C4-2B (cell line): ENCODE measurements around the gene ABHD15.

Source experiments
- H3K27ac ChIP-seq: fragments of 450-650 bp; 2 replicates; pipeline ENCODE4 v1.5.1; 2017
- ZFX ChIP-seq: fragments of 450-650 bp; IDR thresholded peaks from 2 replicates; pipeline ENCODE4 v1.6.1; 2017
- TF ChIP-seq, protein P1 (sequence below): fragments of 450-650 bp; conservative IDR thresholded peaks from 2 replicates; pipeline ENCODE4 v1.5.1; 2017; ENCODE audit warnings: mild to moderate bottlenecking

ABHD15 gene

DNA sequence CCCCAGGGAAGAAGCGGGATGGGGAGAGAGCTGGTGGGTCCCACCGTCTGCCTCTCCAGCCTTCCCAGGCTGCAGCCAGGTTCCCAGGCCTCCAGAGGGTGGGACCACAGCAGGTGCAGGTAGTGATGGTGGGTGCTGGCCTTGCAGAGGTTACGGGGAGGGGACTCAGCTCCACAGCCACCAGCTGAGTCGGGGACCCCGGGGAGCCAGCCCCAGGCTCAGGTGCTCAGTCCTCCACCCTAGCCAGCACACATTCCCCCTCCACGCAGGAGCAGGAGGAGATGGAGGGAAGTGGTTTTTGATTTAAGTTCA, 6.7 kb upstream of the ABHD15 start:
- TF ChIP-seq, protein P1, sequence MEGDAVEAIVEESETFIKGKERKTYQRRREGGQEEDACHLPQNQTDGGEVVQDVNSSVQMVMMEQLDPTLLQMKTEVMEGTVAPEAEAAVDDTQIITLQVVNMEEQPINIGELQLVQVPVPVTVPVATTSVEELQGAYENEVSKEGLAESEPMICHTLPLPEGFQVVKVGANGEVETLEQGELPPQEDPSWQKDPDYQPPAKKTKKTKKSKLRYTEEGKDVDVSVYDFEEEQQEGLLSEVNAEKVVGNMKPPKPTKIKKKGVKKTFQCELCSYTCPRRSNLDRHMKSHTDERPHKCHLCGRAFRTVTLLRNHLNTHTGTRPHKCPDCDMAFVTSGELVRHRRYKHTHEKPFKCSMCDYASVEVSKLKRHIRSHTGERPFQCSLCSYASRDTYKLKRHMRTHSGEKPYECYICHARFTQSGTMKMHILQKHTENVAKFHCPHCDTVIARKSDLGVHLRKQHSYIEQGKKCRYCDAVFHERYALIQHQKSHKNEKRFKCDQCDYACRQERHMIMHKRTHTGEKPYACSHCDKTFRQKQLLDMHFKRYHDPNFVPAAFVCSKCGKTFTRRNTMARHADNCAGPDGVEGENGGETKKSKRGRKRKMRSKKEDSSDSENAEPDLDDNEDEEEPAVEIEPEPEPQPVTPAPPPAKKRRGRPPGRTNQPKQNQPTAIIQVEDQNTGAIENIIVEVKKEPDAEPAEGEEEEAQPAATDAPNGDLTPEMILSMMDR: no peak
- no peak for TF ChIP-seq ZFX
- no peak overlapping the region for H3K27ac ChIP-seq

DNA sequence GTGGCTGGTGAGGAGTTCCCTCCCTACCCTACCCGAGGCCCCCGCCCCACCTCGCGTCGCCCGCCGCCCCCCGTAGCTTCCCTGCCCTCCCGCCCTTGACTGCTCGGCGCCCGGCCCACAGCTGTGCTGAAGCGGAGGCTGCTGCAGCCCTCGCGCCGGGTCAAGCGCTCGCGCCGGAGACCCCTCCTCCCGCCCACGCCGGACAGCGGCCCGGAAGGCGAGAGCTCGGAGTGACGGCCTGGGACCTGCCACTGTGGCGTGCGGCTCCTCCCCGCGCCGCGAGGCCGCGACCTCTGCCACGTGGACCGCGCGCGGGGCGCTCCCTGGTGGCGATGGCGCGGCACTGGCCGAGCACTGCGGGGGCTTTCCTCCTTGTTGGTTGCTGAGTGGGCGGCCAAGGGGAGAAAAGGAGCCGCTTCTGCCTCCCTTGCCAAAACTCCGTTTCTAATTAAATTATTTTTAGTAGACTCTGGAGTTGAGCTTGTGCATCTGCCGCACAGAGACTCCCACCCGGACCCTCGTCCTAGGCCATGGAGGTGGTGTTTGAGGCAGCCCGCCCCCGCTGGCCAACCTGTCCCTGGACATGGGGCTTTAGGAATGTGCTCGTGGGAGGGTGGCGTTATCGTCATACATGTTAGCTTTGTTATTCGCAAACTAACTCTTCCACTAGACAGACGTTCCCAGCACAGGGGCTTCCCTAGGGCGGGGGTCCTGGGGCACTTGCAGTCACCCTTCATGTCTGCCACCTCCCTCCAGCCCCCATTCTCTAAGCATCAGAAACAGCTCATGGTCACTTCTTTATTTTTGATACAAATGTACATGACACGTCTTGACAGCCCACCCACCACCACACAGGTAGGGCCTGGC, 6.1 kb upstream of the ABHD15 start:
- no peak for TF ChIP-seq ZFX
- TF ChIP-seq, protein P1: no peak; the same call in 1 of the 2 replicates
- no peak overlapping the region for H3K27ac ChIP-seq

DNA sequence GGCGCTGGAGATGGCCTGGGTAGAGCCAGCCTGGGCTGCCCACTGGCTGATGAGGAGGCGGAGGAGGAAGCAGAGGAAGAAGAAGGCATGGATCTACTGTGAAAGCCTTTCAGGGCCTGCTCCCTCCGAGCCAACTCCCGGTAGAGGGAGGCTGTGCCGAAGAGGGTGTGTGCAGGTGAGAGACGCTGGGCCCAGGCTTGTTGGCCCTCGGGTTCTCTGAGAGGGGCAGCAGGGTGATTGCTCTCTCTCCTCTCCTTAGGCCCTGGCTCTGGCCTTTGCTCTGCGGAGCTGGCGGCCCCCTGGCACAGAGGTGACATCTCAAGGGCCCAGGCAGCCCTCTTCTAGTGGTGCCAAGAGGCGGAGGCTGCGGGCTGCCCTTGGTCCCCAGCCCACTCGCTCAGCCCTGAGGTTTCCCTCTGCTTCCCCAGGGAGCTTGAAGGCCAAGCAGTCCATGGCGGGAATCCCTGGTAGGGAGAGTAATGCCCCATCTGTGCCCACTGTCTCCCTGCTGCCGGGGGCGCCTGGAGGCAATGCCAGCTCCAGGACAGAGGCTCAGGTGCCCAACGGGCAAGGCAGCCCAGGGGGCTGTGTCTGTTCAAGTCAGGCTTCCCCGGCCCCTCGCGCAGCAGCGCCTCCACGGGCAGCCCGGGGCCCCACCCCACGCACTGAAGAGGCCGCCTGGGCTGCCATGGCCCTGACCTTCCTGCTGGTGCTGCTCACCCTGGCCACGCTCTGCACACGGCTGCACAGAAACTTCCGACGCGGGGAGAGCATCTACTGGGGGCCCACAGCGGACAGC, 5.2 kb upstream of the ABHD15 start:
- TF ChIP-seq, protein P1: no peak
- no peak for TF ChIP-seq ZFX
- no peak overlapping the region for H3K27ac ChIP-seq

DNA sequence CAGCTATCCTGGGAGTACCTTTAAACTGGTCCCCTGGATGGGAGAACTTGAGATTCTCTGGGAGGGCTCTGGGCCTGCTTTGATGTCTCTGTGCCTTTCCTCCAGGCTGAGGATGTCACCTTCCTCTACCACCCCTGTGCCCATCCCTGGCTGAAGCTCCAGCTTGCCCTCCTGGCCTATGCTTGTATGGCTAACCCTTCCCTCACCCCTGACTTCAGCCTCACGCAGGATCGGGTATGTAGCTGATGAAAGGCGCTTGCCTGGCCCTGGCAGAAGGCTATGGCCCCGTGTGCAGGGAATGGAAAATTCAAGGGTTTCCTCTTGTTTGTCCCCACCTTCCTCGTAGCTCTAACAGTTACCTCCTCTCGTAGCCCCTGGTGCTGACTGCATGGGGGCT, 4.6 kb upstream of the ABHD15 start:
- TF ChIP-seq, protein P1: no peak
- TF ChIP-seq ZFX: no peak

DNA sequence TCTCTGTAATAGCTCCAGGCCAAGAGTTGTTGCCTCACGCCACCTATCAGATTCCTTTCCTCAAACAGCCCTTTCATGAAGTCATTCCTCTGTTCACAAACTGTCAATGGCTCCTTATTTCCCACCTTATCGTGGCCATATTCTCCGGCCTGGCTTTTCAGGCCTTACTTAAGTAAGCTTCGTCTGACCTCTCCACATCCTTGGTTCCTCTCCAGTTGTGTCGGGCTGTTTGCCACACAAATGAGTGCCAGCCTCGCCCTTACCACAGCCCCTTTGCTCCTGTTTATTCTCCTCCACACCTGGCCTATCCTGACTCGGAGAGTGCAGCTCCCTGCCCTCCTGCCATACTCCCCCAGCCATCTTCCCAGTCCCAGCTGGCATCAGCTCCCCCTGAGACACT, 3.7 kb upstream of the ABHD15 start:
- no peak overlapping the region for H3K27ac ChIP-seq
- TF ChIP-seq ZFX: no peak
- TF ChIP-seq, protein P1: no peak

More for the DNA sequence above, 4.6 kb upstream of the ABHD15 start:
- no peak overlapping the region for H3K27ac ChIP-seq

DNA sequence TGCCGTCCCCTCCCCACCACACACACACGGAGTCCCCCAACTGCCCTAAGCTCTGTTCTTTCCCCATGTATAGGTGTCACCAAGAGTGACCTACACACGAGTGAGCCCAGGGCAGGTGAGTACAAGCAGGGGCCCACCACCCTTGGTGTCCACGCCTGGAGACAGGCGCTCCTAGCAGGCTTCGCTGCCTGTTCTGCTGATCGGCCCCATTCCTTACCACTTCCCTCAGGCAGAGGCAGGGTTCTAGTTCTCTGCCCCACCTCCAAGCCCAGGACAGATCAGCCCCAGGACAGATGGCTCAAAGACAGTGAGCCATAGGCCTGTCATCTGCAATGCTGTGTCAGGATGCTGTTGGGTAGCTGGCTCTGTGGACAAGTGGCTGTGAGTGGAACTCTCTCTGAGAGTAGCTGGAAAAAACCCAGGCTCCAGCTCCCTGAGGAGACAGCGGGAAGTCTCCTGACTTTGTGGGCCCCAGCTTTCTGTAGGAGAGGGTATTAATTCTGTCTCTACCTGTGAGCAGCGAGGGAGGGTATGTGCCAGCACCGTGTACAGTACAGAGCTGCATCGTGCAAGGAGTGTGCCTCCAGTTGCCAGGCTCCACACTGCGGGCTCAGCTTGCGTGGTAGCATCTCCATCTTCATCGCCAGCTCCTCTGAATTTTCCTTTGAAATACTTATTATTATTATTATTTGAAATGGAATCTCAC, 2.6 kb upstream of the ABHD15 start:
- H3K27ac ChIP-seq: peak overlapping the region; percentile 73
- TF ChIP-seq, protein P1: no peak
- no peak for TF ChIP-seq ZFX
